NAMALWA (cell line): ENCODE results near the gene LYPD6.
A peak's percentile ranks its signal among the peaks of the same experiment; 100 is the strongest.

Experiments used
- DNase-seq: peaks from one replicate; pipeline ENCODE4 v3.0.0-alpha.2; 2015; ENCODE audit warnings: low spot score

Gene LYPD6

DNA sequence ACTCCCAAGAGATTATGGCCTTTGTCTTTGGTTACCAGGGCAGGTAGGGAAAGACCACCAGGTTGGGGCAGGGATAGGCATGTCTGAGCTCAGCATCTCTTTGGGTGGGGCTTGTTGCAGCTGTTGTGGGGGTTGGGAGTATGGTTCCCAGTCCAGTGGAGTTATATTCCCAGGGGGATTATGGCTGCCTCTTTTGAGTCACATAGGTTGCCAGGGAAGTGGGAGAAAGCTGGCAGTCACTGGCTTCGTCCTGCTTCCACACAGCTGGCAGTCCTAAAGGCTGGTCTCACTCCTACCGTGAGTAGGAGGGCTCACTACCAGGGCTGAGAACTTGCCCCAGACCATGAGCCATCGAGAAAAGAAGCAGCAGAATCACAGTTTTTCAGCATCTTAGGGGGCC lies 79.1 kb downstream of the LYPD6 start:
- no peak for DNase-seq

DNA sequence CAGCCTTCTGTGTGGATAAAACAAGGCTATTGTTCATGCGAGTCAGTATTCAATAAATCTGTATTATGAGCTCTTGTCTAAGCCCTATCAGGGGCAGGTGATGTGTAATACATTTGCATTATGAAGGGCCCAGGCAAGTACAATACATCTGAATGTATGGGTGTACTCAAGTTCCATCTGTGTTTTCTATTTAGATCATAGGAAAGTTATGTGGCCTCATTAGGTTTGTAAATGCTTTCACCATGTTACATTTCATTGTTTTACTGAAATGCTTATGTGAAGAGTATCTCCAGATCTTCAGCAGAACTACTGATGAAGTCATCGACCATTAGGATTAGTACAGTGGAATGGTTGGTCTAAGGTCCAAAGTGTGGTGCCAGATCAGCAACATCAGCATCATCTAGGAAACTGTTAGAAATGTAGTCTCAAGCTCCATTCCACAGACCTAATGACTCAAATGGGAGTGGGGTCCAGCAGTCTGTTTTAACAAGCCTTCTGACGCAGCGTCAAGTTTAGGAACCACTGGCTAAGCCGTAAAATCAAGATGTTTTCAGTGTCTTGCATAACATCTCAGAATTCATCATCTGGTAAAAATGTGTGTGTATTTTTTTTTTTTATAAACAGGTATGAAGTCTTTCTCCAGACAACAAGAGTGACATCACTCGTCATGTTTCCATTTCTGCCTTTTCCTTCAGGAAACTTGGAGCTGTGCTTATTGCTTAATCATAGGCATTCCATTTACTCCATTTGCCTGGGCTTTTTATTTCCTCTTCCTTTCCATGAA lies 80.5 kb downstream of the LYPD6 start:
- DNase-seq: no peak

DNA sequence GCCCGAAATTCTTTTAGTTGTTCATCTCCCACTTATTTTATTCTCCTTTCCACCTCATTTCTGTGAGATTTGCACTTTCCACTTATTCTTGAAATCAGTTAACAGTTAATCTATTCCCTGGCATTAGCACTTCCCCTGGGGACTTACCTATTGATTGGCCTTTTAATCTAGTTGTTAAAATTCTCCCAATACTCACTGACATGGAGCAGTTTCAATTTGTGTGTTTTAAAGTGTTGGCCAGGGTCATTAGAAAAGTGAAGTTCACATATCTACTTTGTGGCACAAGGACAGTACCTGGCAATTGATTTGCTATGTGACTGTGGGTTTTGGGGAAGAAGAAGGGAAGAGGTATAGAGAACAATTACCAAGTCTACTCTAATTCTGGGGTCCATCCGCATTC lies 83.1 kb downstream of the LYPD6 start:
- DNase-seq: no peak

DNA sequence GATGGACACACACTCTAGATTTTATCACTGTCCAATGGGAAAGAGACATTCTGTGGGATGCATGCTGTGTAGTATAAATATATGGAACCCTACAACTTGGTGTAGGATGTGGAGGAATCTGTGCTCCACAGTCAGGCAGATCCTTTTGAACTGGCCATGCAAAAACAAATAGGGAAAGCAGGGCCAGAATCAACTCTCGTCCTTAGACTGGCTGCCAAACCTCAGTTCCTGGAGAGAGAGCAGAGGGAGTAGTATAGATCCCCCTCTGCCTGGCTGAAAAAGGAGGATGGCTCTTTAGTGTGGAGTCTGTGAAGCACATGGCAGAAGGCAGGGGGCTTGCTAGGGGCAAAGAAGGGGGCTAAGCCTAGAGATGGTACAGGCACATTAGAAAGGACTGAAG lies 84.7 kb downstream of the LYPD6 start:
- no peak for DNase-seq

DNA sequence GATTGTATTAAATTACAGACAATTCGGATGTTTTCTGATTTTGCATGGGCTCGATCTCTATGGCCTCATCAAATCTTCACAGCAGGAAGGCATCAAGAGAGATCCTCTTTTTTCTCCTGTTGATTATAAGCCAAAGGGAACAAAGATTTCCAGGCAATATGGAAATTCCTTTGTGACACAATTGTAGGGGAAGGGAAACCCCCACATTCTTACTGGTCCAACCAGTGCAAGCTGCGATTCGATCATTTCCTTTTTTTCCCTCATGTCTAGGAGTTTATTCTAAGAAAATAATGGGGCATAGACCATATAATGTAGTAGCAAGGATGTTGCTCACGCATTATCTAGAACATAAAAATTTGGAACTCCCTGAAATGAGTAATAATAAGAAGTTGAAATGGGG lies 87.7 kb downstream of the LYPD6 start:
- no peak for DNase-seq

DNA sequence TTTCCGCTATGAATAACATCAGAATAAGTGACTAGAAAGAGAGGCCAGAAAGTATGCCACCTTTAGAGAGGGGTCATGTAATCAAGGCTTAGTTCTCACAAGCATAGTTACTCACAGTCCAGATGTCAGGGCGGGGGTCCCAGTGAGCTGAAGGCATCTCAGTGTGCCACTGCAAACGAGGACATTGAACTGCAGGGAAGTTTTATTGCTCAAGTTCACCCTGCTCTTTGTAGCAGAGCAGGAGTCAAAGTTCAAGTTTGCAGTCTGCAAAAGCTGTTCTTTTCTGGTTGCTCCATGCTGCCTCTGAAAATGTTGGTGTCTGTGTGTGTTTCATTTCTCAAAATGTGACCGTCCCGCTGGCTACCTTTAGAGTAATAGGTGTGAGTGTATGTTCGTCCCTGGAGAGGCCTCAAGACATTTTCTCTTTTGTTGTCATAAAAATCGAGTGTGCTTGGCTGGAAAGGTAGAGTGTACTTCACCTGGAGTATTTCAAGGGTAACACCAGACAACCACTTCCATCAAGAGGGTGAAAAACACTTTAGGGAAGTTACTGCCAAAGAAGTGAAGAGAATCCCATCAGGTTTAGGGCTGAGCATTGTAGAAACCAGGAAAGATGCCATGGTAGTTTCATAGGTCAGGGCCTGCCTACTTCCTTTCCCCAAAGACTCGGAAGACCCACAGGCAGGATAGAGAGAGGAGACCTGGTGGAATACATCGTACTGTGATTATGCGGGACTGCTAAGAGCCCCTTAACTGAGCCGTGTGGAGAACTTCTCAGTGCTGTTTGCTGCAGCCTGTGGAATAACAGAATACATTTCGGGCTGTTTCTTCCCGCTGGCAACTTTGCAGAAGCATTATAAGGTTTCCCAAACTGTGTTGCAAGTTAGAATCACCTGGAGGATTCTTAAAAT lies 89.9 kb downstream of the LYPD6 start:
- no peak for DNase-seq

DNA sequence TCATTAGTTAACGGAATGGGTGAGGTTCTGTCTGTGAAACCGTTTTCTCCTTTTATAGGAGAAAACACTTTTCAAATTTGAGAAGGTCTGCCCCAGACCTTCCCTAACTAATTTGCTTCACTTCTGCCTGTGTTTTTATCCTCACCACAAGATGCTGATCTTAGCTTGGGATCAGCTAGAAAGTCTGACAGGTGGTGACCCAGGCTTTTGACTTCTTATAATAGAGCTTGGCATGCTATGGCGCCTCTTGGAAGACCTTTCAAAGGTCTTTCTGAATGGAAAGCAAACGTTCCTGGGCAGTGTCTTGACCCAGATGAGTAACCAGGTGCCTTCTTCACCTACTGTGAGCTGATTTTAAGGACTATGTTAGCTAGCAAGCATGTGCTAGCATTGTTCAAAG lies 91.4 kb downstream of the LYPD6 start:
- DNase-seq: no peak

DNA sequence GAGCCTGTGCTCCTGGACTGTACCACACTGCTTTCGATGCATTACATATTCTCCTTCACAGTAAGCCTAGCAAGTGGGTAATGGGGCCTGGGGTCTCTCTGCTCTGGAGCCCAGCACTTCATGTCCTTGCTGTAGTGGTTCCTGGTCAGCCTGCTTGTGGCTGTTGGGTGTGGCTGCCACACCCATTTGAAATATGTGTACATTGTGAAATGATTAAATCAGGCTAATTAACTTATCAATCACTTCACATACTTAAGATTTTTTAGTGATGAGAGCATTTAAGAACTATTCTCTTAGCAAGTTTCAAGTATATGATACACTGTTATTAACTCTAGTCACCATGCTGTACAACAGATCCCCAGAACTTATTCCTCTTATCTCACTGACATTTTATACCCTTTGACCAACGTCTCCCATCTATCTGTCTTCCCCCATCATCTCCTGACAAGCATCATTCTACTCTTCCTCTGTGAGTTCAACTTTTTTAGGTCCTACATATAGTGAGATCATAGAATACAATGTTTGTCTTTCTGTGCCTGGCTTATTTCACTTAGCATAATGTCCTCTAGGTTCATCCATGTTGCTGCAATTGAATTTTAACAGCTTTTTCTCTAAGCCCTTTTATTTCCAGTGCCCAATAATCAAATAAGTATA lies 92.1 kb downstream of the LYPD6 start:
- DNase-seq: no peak

DNA sequence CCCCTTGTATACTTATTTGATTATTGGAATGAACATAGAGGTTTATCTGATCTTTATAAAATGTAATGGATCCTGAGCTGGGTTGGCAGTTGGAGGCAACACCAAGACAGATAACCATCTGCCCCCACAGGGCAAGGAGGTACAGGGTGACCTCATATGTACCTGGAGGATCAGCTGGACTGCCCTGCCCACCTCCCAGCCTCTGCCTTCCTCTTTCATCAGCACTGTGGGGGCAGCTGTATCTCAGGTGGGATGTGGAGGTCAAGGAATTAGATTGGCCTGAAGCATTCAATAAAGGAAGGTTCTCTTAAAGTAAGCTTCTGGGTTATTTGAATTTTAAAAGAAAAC lies 92.6 kb downstream of the LYPD6 start:
- no peak for DNase-seq

DNA sequence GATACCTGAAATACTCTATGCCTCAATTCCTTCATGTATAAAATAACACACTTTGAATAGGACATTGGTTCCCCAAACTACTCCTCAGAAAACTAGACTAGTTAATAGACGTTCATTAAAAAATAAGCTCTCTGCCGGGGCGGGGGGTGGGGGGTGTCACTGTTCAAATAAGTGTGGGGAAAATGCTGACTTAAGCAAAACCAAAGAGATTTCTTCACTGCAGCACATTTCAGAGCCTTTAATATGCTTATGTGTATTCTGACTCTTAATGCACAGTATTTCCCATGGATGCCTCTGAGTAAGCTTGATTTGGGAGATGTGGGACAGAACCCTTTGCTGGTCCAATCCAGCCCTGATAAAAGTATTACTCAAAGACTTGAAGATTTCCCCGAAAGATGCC lies 93.2 kb downstream of the LYPD6 start:
- no peak for DNase-seq

DNA sequence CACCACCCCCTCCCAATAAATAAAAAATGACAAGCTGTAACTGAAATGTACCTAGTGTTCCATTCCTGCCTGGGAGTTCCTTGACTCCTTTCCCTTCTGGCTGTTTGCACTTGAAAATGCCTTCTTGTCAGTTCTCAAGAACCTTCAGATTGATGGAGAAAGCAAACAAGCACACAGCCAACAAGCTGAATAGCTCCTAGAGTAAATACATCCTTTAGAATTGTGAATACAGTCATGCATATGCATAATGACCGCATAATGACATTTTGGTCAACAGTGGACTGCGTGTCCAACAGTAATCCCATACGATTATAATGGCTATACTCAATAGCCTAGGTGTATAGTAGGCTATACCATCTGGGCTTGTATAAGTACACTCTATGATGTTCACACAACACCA lies 97.0 kb downstream of the LYPD6 start:
- no peak for DNase-seq

DNA sequence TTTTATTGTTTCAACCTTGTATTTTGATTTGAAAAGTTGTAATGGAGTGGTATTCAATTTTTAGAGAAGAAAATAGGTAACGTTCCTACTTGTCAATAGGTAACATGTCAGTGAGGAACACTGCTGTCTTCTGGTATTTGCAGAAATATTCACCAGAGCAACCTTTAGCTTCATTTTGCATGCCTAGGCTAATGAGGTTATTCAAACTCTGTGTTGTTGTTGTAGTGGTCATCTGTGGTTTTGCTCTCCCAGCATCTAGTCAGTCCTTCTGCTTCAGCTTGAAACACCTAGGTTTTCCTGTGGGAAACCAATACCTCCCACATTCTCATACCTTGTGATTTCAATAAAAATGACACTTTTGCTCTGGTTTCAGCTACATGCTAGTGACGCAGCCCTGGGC lies 98.4 kb downstream of the LYPD6 start:
- no peak for DNase-seq

DNA sequence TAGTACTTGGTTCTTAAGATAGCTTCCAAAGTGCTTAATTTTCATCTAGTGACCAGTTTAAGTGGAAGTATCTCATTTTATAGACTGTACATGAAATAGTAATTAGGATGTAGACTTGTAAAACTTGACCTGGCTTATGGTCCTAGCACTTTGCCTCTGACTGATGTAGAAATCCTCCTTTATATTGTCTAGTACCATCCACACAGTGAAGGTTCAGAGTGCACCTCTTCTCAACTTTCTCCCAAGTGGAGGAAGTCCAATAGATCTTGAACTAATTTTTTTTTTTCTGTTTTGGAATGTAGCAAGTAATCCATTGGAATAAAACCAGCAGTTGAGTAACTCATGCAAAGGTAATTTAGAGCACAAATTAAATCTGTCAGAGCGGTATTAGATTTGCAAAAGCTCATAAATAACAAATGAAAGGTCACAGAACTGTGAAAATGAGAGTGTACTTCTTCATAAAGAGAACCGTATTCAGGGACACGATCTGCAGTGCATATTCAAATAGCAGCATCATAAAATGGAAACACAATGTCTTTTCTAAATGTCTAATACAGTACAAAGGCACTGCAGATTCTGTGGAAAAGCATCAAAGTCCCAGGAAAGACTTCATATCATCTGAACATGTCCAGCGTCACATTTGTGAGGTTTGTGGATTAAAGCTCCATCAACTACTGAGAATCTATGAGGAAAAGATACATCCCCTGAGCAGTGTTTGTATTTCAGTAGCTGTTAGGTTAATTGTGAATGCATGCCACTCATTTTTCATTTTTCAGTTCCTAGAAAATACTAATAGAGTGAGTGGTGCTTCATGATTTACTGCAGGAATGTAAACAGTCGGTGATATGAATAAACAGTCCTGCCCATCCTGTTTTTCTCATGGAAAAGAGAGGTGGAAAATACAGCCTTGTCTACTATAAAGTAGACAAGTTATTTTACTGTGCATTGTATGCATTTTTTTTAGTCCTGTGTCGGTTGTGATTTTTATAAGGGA lies 100.7 kb downstream of the LYPD6 start:
- no peak for DNase-seq

DNA sequence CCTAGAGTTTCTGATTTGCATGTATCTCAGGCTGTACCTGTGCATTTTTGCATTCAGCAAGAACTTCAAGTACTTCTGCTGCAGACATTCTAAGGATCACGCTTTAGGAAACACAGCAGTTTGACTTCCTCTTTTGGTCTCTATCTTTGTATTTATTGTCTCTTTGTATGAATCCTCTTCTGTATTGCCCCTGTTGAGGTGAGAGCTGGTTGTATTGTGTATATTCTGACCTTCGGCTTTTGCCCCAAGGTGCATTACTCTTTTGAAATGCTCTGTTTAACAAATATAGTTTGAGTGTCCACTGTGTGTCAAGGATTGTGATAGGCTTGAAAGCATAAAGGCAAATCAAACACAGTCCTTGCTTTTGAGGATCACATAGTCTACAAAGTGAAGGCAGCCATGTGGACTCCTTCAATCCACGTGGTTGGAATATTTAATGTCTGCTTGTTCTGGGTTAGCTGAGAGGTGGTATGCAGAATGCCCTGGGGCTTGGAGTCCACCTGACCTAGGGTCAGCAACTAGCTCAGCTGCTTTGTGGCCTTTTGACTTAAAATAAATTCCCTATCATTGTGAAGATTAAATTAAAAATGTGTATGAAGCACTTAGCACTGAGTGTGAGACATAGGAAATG lies 108.1 kb downstream of the LYPD6 start:
- peak; percentile 11 for DNase-seq

DNA sequence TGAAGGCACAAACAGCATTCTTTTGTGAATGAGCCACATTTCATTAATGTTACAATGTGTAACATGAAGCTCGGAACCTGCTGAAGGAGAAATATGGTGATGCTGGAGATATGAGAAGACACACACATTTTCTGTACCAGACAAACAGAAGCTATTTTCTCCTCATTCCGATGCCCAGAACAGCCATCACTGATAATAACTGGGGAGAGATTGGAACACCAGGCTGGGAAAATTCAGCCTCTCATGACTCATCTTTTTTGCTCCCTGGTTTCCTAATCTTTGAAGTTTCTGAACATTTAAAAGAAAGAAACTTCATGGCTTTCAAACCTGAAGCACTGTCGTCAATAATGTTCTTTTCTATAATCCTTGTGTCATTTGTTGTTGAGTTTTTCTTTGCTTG lies 110.9 kb downstream of the LYPD6 start:
- no peak for DNase-seq

DNA sequence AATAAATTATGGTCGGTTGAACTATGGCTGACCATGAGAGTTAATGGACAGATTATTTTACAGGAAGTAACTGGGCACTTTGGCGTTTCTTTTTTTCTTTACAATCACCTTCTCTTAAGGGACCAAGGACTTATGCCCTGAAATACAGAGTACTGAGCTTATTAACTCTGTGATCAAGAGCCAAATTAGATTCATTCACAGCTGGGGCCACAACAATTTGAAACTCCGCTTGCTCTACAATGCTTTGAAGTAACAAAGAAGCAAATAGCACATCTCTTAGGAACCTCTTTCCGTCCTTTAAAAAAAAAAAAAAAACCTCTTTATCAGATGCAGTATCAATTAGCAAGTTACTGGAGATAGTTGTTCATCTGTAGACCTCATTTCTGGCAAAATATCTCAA lies 112.0 kb downstream of the LYPD6 start:
- no peak for DNase-seq

DNA sequence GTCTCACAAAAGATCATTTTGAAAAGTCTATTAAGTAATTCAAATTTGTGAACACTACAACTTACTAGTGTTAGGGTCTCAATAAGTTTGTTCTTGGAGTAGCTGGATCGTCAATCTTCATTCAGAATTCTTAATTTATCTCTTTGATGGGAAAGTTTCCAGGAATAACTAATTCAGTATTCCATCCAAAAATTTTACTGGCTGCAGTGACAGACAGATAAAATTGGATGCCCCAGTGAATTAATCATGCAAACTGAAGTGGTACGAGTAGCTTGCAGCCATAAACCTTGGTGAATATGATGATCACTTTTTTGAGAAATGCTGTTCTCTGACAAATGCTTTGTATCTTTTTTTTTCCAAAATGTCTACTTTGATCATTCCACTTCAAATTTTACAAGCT lies 112.8 kb downstream of the LYPD6 start:
- DNase-seq: no peak

DNA sequence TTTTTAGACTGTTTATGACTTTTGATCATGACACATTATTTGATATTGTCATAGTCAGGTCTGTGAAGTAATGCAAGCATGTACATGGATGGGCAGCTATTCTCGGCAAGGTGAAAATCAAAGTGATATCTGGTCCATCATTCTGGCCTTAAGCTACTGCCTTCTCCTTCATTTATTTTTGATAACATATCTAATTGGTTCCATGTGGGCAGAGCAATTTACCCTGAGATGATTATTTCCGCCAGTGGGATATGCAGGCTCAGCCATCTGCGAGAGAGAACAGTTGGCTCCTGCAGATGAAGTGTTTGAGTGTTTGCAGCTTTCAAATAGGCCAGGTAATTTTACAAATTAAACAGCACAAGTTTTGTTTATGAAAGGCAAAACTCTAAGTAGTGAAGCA lies 116.4 kb downstream of the LYPD6 start:
- DNase-seq: no peak

DNA sequence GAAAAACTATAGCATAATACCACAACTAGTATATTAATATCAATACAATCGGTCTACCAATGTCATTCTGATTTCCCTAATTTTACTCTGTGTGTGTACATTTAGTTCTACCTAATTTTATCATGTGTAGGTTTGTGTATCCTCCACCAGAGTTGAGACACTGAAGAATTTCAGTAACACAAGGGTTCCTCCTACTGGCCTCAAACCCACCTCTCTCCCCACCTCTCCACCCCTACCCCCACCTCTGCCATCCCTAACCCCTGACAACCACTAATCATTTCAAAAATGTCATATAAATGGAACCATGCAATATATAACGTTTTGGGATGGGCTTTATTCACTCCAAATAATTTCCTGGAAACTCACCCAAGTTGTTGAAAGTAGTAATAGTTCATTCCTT lies 117.9 kb downstream of the LYPD6 start:
- DNase-seq: no peak

DNA sequence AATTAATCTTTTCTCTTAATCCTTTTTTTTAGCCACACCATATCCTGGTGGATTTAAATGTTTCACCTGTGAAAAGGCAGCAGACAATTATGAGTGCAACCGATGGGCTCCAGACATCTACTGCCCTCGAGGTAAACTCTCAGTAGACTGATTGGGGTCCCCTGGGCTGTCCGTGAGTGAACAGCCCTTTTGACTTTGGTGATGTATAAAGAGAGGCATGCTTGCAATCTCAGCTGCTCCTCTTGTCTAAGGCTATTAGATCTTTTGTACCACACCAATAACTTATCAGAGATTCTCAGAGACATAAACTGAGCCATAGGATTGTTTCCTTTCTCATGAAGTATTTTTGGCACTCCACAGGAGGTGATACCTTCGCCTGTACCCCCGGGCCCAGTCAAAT lies 118.6 kb downstream of the LYPD6 start:
- DNase-seq: no peak

DNA sequence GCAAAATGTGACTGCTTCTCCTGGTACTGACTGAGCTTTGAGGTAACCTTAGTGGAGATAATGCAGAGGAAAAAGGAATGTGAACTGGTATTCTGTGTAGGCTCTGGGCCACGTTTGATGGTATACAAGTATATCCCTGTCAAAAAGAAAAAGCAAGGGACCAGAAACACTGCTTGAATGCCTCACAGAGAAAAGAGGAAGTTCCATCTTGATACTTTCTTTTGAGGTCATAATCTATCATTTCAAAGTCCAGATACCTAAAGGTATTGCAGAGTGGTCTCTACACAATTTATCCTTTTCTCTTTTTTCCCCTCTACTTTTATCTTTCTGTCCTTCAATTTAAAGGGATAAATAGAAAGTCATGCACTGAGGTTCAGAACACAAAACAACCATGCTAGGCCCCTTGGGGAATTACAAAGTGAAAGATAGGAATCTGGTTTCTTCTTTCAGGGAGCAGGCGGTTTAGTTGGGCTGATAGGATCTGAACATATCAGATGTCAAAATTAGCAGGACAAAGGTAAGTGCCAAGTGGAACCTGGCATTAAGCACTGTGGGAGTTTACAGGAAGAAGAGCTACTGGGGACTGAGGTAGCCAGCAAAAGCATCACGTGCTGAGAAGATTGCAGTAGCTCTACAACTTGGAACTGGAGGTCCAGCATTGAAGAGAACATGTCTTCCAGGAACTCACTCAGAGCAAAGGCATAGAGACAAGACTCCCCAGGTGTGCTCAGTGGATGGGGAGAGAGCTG lies 121.2 kb downstream of the LYPD6 start:
- DNase-seq: no peak
